ENCODE data around the gene RHOBTB3. TPM values are rescaled to one million over a fixed set of nuclear protein-coding genes. Genes with fewer than 3 reads are reported as not detected.
"Not testable (repeated sequence)": the region's sequence is repeated elsewhere in the genome, so short reads cannot be mapped to it uniquely, and the experiment has no call there.

RHOBTB3 gene
- total and polyA plus RNA-seq, 11 donors: 24.3 to 116 (median 82.1) TPM

DNA sequence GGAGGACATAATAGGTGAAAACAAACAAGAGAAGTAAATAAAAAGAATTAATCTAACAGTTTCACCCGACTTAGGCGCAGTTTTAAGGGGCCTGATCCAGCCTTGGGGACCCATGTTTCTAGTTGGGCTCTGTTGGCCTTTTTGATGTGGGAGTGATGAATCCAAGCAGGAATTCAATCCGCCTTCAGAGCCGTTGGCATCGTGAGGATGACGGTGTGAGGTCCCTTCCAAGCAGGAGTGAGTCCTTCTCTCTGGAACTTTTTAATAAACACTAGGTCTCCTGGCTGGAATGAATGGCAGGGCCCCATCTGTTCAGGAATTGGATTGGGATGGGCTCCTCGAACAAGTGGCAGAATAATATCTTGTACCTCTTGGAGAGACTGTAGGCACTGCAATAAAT lies 22.3 kb upstream of the RHOBTB3 start:
- intact Hi-C loops (cut with DNase I): no loop called here
- Histone ChIP-seq H3K36me3 (no peaks in the 10 kb centered on the region), H3K9me3 (no peaks in the 10 kb centered on the region), H3K27ac (no peak overlapping the region), H3K4me1 (peaks cover 0 to 18% (median 4%) of the 10 kb centered on the region in 12 donors), H3K4me3 (no peak overlapping the region), H3K27me3 (no peaks in the 10 kb centered on the region)
- TF ChIP-seq, protein P1, sequence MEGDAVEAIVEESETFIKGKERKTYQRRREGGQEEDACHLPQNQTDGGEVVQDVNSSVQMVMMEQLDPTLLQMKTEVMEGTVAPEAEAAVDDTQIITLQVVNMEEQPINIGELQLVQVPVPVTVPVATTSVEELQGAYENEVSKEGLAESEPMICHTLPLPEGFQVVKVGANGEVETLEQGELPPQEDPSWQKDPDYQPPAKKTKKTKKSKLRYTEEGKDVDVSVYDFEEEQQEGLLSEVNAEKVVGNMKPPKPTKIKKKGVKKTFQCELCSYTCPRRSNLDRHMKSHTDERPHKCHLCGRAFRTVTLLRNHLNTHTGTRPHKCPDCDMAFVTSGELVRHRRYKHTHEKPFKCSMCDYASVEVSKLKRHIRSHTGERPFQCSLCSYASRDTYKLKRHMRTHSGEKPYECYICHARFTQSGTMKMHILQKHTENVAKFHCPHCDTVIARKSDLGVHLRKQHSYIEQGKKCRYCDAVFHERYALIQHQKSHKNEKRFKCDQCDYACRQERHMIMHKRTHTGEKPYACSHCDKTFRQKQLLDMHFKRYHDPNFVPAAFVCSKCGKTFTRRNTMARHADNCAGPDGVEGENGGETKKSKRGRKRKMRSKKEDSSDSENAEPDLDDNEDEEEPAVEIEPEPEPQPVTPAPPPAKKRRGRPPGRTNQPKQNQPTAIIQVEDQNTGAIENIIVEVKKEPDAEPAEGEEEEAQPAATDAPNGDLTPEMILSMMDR (IDR thresholded peaks at IDR 0.05): no peak
- TF ChIP-seq POLR2A (IDR thresholded peaks at IDR 0.05): no peak
- DNase-seq (no peak), ATAC-seq (no peak)
- 91 to 98% (median 94%) methylated on average over 7 of the region's 7 CpGs for WGBS, 4 donors

DNA sequence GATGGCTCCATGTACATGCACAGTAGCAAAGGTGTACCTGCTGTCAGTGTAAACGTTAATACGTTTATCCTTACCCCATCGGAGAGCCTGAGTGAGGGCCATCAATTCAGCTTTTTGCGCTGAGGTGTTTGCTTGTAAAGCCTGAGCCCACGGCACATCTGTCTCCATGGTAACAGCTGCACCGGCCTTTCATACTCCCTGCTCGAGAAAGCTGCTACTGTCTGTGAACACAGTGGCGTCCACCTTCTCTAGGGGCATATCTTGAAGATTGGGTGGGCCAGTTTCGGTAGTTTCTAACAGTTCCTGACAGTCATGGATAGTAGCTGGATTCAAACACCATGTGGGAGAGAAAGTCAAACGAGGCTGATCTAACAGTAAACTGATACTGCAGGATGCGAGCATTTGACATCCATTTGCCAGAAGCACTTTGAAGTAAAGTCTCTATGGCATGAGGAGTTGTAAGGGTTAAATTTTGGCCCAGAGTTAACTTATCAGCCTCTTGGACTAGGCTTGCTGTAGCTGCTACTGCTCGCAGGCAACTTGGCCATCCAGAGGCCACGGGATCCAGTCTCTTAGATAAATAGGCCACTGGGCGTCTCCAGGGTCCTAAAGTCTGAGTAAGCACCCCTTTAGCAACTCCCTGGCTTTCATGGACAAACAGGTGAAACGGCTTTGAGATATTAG lies 21.0 kb upstream of the RHOBTB3 start:
- intact Hi-C loops (cut with DNase I): loop anchor here in 2 of 10 donors (5.0 kb wide), 2 partner anchors 38 to 62 kb away; no protein-coding TSS in a partner anchor
- TF ChIP-seq, protein P1 (IDR thresholded peaks at IDR 0.05): no peak
- no peak for TF ChIP-seq POLR2A (IDR thresholded peaks at IDR 0.05)
- Histone ChIP-seq H3K9me3 (no peaks in the 10 kb centered on the region), H3K36me3 (no peaks in the 10 kb centered on the region), H3K4me1 (peaks cover 0 to 18% (median 4%) of the 10 kb centered on the region in 12 donors), H3K27ac (peak overlapping the region in 9 of 12 donors; percentile 1 to 68 (median 41)), H3K4me3 (peak overlapping the region in 9 of 12 donors; percentile 5 to 46 (median 31)), H3K27me3 (no peaks in the 10 kb centered on the region)
- peak; percentile 65 to 77 (median 67) for ATAC-seq
- WGBS, 4 donors: 52 to 65% (median 61%) methylated on average over 15 of the region's 15 CpGs
- peak in 4 of 5 donors; percentile 43 to 75 (median 55) for DNase-seq

DNA sequence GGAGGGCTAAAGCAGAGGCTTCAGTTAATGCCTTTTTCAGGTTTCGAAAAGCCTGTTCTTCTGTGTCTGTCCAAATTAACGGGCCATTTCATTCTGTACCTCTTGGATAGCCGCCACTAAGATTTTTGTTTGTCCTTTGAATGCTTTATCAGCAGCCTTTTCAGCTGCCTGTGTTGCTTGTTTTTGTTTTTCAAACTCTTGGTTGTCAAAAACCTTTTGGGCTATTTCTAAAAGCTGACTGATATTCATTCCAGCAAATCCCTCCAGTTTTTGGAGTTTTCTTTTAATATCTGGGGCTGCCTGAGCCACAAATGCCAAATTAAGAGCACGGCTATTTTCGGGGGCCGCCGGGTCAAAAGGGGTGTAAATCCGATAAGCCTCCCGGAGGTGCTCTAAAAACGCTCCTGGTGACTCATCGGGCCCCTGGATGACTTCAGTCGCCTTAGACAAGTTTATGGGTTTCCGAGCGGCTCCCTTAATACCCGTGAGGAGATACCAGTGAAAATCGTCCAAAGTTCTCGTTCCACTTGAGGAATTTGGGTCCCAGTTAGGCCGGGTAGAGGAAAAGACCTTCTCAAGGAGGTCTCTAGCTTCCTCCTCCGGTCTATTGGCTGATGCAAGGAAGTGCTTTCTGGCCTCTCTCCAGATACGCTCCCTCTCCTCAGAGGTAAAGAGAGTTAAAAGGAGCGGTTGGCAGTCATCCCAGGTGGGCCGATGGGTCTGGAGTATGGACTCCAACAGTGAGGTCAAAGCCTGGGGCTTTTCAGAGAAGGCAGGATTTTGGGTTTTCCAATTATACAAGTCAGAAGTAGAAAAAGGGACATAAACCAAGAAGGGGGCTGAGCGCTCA lies 20.3 kb upstream of the RHOBTB3 start:
- H3K4me1 ChIP-seq: peaks cover 0 to 18% (median 4%) of the 10 kb centered on the region in 12 donors
- not testable (repeated sequence) for H3K9me3 ChIP-seq, H3K27me3 ChIP-seq, H3K36me3 ChIP-seq
- intact Hi-C loops (cut with DNase I): loop anchor here in 2 of 10 donors (5.0 kb wide), 2 partner anchors 39 to 61 kb away; no protein-coding TSS in a partner anchor
- H3K27ac ChIP-seq: peak overlapping the region in 9 of 12 donors; percentile 14 to 68 (median 41)
- ATAC-seq: peak in 3 of 4 donors; percentile 19 to 73 (median 42)
- peak in 2 of 5 donors; percentile 19 to 54 for DNase-seq
- WGBS, 4 donors: 30 to 34% (median 32%) methylated on average over 23 of the region's 23 CpGs
- peak overlapping the region in 9 of 12 donors; percentile 5 to 46 (median 31) for H3K4me3 ChIP-seq

DNA sequence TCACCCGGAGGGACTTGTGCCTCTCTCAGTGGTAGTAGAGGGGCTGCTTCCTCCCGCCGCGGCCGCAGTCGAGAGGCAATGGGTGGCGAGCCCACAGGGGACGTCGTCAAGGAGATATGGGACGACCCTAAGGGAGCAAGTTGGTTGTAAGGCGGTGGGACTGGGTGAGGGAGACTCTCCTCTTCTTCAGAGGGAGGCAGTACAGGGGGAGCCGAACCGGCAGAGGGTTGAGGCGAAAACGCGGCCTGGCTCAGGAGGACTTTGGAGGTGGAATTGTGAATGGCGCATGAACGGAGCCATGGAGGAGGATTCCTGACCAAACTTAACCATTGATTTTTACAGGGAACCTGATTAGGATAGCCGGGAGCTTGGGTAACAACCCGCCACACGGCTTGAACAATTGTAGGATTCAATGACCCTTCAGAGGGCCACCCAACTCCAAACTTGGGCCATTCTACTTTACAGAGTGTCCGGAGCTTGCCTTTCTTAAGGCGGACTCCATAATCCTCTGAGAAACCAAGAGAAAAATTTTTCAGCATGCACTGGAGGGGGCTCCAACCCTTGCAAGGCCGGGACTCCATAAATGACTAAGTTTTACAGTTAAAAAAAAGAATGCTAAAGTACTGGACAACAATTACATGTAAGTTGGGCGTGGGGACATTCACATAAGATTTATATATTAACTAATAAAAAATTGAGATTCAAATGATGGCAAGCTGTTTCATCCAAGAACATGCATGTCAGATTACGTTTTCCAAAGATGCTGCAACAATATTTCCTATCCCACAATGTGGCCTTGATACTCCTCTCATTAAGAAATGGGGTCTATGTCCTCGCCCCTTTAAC lies 19.4 kb upstream of the RHOBTB3 start:
- H3K27ac ChIP-seq: peak overlapping the region in 5 of 12 donors; percentile 11 to 68 (median 54)
- WGBS, 4 donors: 86 to 91% (median 89%) methylated on average over 27 of the region's 27 CpGs

More for the DNA sequence above, 19.4 kb upstream of the RHOBTB3 start:
- DNase-seq (no peak), ATAC-seq (no peak)
- peaks cover 0 to 18% (median 4%) of the 10 kb centered on the region in 12 donors for H3K4me1 ChIP-seq
- intact Hi-C loops (cut with DNase I): loop anchor here in 2 of 10 donors (5.0 kb wide), 2 partner anchors 39 to 61 kb away; no protein-coding TSS in a partner anchor
- TF ChIP-seq POLR2A (IDR thresholded peaks at IDR 0.05): no peak
- TF ChIP-seq, protein P1 (IDR thresholded peaks at IDR 0.05): no peak
- peak overlapping the region in 1 of 12 donors; percentile 41 for H3K4me3 ChIP-seq
- no peaks in the 10 kb centered on the region for H3K27me3 ChIP-seq
- no peaks in the 10 kb centered on the region for H3K9me3 ChIP-seq
- H3K36me3 ChIP-seq: no peaks in the 10 kb centered on the region
